Measurements from ENCODE around the gene SFXN3. TPM values are rescaled to one million over a fixed set of nuclear protein-coding genes. Genes with fewer than 3 reads are reported as not detected.

SFXN3 gene
- total and polyA plus RNA-seq, 2 experiments from 2014 or later: 93.6 to 102 TPM

DNA sequence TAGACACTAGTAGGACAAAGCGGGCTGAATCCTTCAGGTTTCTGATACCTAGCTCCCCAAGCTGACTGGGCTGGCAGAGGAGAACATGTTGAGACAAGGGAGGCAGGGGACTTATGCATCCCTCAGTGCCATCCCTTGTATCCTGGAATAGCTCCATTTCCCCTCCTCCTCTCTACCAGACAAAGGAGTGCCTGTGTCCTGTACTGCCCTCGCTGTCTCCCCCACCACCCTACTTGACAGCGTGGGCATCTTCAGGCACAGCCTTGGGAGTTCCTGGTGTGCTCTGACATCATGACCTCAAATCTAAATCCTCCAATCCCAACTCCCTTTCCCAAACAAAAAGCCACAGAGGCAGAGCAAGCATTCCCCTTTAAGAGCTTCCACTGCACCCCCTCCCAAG is 9.0 kb downstream of the SFXN3 start:
- no peaks in the 10 kb centered on the region for H3K9me3 ChIP-seq (ENCODE audit: low read depth)
- no peaks in the 10 kb centered on the region for H3K9me2 ChIP-seq (replicated peaks; ENCODE audit: insufficient read depth)
- no peak overlapping the region for H2AFZ ChIP-seq
- TF ChIP-seq EZH2phosphoT487 (IDR thresholded peaks at IDR 0.05; ENCODE audit: low read depth, severe bottlenecking, unreplicated experiment) (no peak), EZH2 (IDR thresholded peaks at IDR 0.05; ENCODE audit: borderline replicate concordance) (no peak)
- TF ChIP-seq, protein P1, sequence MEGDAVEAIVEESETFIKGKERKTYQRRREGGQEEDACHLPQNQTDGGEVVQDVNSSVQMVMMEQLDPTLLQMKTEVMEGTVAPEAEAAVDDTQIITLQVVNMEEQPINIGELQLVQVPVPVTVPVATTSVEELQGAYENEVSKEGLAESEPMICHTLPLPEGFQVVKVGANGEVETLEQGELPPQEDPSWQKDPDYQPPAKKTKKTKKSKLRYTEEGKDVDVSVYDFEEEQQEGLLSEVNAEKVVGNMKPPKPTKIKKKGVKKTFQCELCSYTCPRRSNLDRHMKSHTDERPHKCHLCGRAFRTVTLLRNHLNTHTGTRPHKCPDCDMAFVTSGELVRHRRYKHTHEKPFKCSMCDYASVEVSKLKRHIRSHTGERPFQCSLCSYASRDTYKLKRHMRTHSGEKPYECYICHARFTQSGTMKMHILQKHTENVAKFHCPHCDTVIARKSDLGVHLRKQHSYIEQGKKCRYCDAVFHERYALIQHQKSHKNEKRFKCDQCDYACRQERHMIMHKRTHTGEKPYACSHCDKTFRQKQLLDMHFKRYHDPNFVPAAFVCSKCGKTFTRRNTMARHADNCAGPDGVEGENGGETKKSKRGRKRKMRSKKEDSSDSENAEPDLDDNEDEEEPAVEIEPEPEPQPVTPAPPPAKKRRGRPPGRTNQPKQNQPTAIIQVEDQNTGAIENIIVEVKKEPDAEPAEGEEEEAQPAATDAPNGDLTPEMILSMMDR (IDR thresholded peaks at IDR 0.05; ENCODE audit: poor library complexity): no peak
- H3K79me2 ChIP-seq: peaks cover 3% of the 10 kb centered on the region
- no peaks in the 10 kb centered on the region for H3K27me3 ChIP-seq
- no peak overlapping the region for H3K27ac ChIP-seq
- H3K36me3 ChIP-seq (replicated peaks; ENCODE audit: insufficient read depth, low read depth): no peaks in the 10 kb centered on the region
- H3K4me3 ChIP-seq: no peak overlapping the region
- DNase-seq (ENCODE audit: low spot score): no peak
- 95% methylated on average over 3 of the region's 3 CpGs for WGBS (ENCODE audit: low lambda C conversion rate, missing lambda C conversion rate)
- H3K4me2 ChIP-seq: no peak overlapping the region
- H4K20me1 ChIP-seq (ENCODE audit: insufficient read depth, poor library complexity, severe bottlenecking): no peaks in the 10 kb centered on the region
- H3K4me1 ChIP-seq (ENCODE audit: insufficient read depth): peaks cover 17% of the 10 kb centered on the region

DNA sequence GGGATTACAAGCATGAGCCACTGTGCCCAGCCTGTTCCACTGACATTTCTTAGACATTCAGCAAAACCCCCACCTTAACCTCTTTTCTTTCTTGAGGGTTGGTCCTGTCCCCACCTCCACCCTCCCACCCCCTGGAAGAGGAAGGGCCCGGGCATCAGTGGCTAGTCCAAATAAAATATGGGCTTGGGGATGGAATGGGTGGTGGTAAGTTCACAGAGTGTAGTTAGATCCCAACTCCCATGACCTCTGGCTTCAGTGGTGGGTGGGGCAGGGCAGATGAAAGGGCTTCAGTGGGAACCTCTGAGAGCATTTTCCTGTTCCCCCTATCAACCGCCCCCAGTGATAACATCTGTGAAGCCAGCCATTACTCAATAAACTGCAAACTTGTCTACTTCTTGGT is 9.8 kb downstream of the SFXN3 start:
- no peaks in the 10 kb centered on the region for H3K27me3 ChIP-seq
- H3K79me2 ChIP-seq: no peaks in the 10 kb centered on the region
- no peaks in the 10 kb centered on the region for H3K9me3 ChIP-seq (ENCODE audit: low read depth)
- peaks cover 14% of the 10 kb centered on the region for H3K4me1 ChIP-seq (ENCODE audit: insufficient read depth)
- no peaks in the 10 kb centered on the region for H4K20me1 ChIP-seq (ENCODE audit: insufficient read depth, poor library complexity, severe bottlenecking)
- no peaks in the 10 kb centered on the region for H3K9me2 ChIP-seq (replicated peaks; ENCODE audit: insufficient read depth)
- no peak overlapping the region for H2AFZ ChIP-seq
- no peaks in the 10 kb centered on the region for H3K36me3 ChIP-seq (replicated peaks; ENCODE audit: insufficient read depth, low read depth)
- H3K4me2 ChIP-seq: no peak overlapping the region
- no peak for DNase-seq (ENCODE audit: low spot score)
- 15% methylated on average over 2 of the region's 2 CpGs for whole genome bisulfite sequencing (ENCODE audit: low lambda C conversion rate, missing lambda C conversion rate)
- H3K4me3 ChIP-seq: no peak overlapping the region
- TF ChIP-seq EZH2 (IDR thresholded peaks at IDR 0.05; ENCODE audit: borderline replicate concordance) (no peak), EZH2phosphoT487 (IDR thresholded peaks at IDR 0.05; ENCODE audit: low read depth, severe bottlenecking, unreplicated experiment) (no peak)
- TF ChIP-seq, protein P1 (IDR thresholded peaks at IDR 0.05; ENCODE audit: poor library complexity): no peak
- H3K27ac ChIP-seq: peak overlapping the region; percentile 11

DNA sequence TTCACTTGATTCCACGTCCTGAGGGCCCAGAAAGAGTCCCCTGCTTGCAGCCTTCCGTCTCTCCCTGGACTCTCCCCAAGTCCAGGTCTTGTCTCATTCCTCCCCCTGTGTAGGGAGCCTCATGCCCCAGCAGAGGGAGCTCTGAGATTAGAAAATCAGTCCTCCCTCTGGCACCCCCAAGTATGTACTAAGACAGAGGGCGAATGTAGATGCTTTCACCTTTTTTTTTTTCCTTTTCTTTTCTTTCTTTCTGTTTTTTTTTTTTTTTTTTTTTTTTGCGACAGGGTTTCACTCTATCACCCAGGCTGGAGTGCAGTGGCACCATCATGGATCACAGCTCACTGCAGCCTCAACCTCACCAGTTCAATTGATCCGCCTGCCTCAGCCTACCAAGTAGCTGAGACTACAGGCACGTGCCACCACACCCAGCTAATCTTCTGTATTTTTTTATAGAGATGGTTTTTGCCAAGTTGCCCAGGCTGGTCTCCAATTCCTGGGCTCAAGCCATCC is 10.3 kb downstream of the SFXN3 start:
- no peaks in the 10 kb centered on the region for H3K9me2 ChIP-seq (replicated peaks; ENCODE audit: insufficient read depth)
- WGBS (ENCODE audit: low lambda C conversion rate, missing lambda C conversion rate): 44% methylated on average over 5 of the region's 6 CpGs
- H4K20me1 ChIP-seq (ENCODE audit: insufficient read depth, poor library complexity, severe bottlenecking): no peaks in the 10 kb centered on the region
- no peaks in the 10 kb centered on the region for H3K79me2 ChIP-seq
- H3K4me2 ChIP-seq: no peak overlapping the region
- TF ChIP-seq EZH2 (IDR thresholded peaks at IDR 0.05; ENCODE audit: borderline replicate concordance) (no peak), EZH2phosphoT487 (IDR thresholded peaks at IDR 0.05; ENCODE audit: low read depth, severe bottlenecking, unreplicated experiment) (no peak)
- TF ChIP-seq, protein P1 (IDR thresholded peaks at IDR 0.05; ENCODE audit: poor library complexity): peak; percentile 88
- H3K27ac ChIP-seq: peak overlapping the region; percentile 89
- H2AFZ ChIP-seq: no peak overlapping the region
- no peaks in the 10 kb centered on the region for H3K36me3 ChIP-seq (replicated peaks; ENCODE audit: insufficient read depth, low read depth)
- H3K4me3 ChIP-seq: no peak overlapping the region
- no peaks in the 10 kb centered on the region for H3K9me3 ChIP-seq (ENCODE audit: low read depth)
- peak; percentile 92 for DNase-seq (ENCODE audit: low spot score)
- peaks cover 14% of the 10 kb centered on the region for H3K4me1 ChIP-seq (ENCODE audit: insufficient read depth)
- peaks cover 3% of the 10 kb centered on the region for H3K27me3 ChIP-seq
